Measurements from ENCODE around the gene CST9L.

CST9L gene

DNA sequence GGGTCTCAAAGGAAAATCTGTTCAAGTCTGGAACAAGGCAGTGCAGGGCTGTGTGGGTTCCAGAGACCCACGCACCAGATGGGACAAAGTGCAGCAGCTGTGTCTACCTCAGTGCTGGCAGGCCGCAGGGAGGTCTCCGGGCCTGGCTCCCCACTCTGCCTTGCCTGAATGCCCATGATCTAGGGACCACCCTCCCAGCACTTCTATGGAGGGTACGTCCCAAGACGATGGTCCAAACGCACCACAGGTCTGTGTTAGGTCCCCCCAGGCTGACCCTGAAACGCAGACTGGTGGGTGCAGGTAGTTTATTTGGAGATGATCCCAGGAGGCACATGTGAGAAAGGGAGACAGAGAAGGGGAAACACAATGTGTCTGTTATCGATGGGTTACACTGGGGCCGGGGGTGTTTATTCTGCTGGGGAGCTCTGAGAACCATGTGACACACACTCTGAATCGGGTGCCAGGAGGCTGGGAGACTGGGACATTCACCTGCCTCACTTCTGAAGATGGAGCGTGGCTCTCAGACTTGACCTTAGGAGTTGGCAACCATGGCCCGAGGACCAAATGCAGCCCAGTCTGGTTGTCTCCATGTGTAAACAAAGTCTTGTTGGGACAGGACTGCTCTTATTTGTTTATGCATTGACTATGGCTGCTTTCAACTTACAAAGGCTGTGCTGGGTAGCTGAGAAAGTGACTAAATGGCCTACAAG is 21.7 kb downstream of the CST9L start:
- H3K79me2 ChIP-seq (ENCODE audit: control insufficient read depth, insufficient read depth, low read length, unreplicated experiment), result no peaks in the 10 kb centered on the region

GRCh38 chr20:23544133-23544532 is 24.2 kb downstream of the CST9L start:
- H3K4me3 ChIP-seq (ENCODE audit: low read depth, low read length), result no peak overlapping the region
- H3K27ac ChIP-seq (ENCODE audit: low read depth, low read length), result no peak overlapping the region
- peaks cover 31% of the 10 kb centered on the region for H3K27me3 ChIP-seq (ENCODE audit: insufficient read depth, low read length)
- no peaks in the 10 kb centered on the region for H3K36me3 ChIP-seq (ENCODE audit: insufficient read depth, low read length)
- no peak overlapping the region for H2AFZ ChIP-seq (ENCODE audit: low read length, unreplicated experiment)
- no peaks in the 10 kb centered on the region for H3K4me1 ChIP-seq (ENCODE audit: control insufficient read depth, insufficient read depth, low read length, unreplicated experiment)
- H3K79me2 ChIP-seq (ENCODE audit: control insufficient read depth, insufficient read depth, low read length, unreplicated experiment), result no peaks in the 10 kb centered on the region

More for the DNA sequence above, 21.7 kb downstream of the CST9L start:
- H2AFZ ChIP-seq (ENCODE audit: low read length, unreplicated experiment), result no peak overlapping the region
- no peak overlapping the region for H3K4me3 ChIP-seq (ENCODE audit: low read depth, low read length)
- H3K4me1 ChIP-seq (ENCODE audit: control insufficient read depth, insufficient read depth, low read length, unreplicated experiment), result no peaks in the 10 kb centered on the region
- no peaks in the 10 kb centered on the region for H3K36me3 ChIP-seq (ENCODE audit: insufficient read depth, low read length)
- H3K27ac ChIP-seq (ENCODE audit: low read depth, low read length), result no peak overlapping the region
- H3K27me3 ChIP-seq (ENCODE audit: insufficient read depth, low read length), result peaks cover 48% of the 10 kb centered on the region

GRCh38 chr20:23542801-23543200 is 25.5 kb downstream of the CST9L start:
- Histone ChIP-seq H3K4me3 (ENCODE audit: low read depth, low read length) (no peak overlapping the region), H3K79me2 (ENCODE audit: control insufficient read depth, insufficient read depth, low read length, unreplicated experiment) (no peaks in the 10 kb centered on the region), H2AFZ (ENCODE audit: low read length, unreplicated experiment) (no peak overlapping the region)

GRCh38 chr20:23541776-23542175 is 26.5 kb downstream of the CST9L start:
- Histone ChIP-seq H2AFZ (ENCODE audit: low read length, unreplicated experiment) (no peak overlapping the region), H3K27me3 (ENCODE audit: insufficient read depth, low read length) (peaks cover 9% of the 10 kb centered on the region), H3K27ac (ENCODE audit: low read depth, low read length) (no peak overlapping the region), H3K36me3 (ENCODE audit: insufficient read depth, low read length) (no peaks in the 10 kb centered on the region), H3K4me1 (ENCODE audit: control insufficient read depth, insufficient read depth, low read length, unreplicated experiment) (no peaks in the 10 kb centered on the region), H3K4me3 (ENCODE audit: low read depth, low read length) (no peak overlapping the region), H3K79me2 (ENCODE audit: control insufficient read depth, insufficient read depth, low read length, unreplicated experiment) (no peaks in the 10 kb centered on the region)

More at GRCh38 chr20:23542801-23543200, 25.5 kb downstream of the CST9L start:
- Histone ChIP-seq H3K4me1 (ENCODE audit: control insufficient read depth, insufficient read depth, low read length, unreplicated experiment) (no peaks in the 10 kb centered on the region), H3K27me3 (ENCODE audit: insufficient read depth, low read length) (peaks cover 19% of the 10 kb centered on the region), H3K27ac (ENCODE audit: low read depth, low read length) (no peak overlapping the region), H3K36me3 (ENCODE audit: insufficient read depth, low read length) (no peaks in the 10 kb centered on the region)

DNA sequence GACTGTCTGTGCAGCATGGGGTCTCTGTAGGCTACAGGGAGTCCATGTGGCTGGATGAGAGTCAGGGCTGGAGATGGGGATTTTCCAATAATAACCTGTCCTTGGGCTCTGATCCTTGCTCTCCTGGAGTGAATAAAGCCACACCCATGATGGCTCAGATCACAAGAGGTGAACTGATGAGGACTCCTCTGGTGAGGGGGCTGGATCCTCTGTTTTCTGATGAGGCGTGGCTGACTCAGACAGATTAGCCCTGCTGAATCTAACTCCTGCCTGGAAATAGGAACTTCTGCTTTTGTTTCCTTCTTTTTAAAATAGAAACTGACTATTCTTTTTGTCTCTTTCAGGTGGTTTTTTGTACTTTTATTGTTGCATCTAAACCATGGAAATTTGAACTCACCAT is 27.0 kb downstream of the CST9L start:
- H3K4me3 ChIP-seq (ENCODE audit: low read depth, low read length), result no peak overlapping the region
- H3K79me2 ChIP-seq (ENCODE audit: control insufficient read depth, insufficient read depth, low read length, unreplicated experiment), result no peaks in the 10 kb centered on the region
- no peaks in the 10 kb centered on the region for H3K4me1 ChIP-seq (ENCODE audit: control insufficient read depth, insufficient read depth, low read length, unreplicated experiment)
- H2AFZ ChIP-seq (ENCODE audit: low read length, unreplicated experiment), result no peak overlapping the region
- H3K36me3 ChIP-seq (ENCODE audit: insufficient read depth, low read length), result no peaks in the 10 kb centered on the region
- H3K27ac ChIP-seq (ENCODE audit: low read depth, low read length), result no peak overlapping the region
- H3K27me3 ChIP-seq (ENCODE audit: insufficient read depth, low read length), result peaks cover 4% of the 10 kb centered on the region

- H2AFZ ChIP-seq (ENCODE audit: low read length, unreplicated experiment), result no peak overlapping the region
- H3K27me3 ChIP-seq (ENCODE audit: insufficient read depth, low read length), result peaks cover 1% of the 10 kb centered on the region
- no peak overlapping the region for H3K4me3 ChIP-seq (ENCODE audit: low read depth, low read length)
- H3K4me1 ChIP-seq (ENCODE audit: control insufficient read depth, insufficient read depth, low read length, unreplicated experiment), result no peaks in the 10 kb centered on the region
- H3K79me2 ChIP-seq (ENCODE audit: control insufficient read depth, insufficient read depth, low read length, unreplicated experiment), result no peaks in the 10 kb centered on the region
- H3K27ac ChIP-seq (ENCODE audit: low read depth, low read length), result no peak overlapping the region
- H3K36me3 ChIP-seq (ENCODE audit: insufficient read depth, low read length), result no peaks in the 10 kb centered on the region
Measured at GRCh38 chr20:23540624-23541023, 27.7 kb downstream of the CST9L start.

DNA sequence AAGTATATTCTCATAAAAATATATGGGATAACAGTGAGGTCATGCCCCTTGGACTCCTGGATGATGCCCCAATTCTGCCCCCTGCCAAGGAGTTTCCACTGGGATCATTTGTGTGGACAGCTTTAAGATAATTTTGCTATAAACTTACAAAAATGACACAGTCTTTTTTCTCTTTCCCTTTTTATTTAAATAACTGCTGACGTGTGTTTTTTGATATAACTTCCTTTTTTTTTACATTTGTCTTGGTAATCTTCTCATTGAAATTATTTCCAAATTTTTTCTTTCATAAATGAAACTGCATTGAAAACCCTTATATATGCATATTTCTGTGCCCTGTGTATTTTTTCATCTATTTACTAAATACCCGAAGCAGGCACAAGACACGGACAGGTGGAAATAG is 31.3 kb downstream of the CST9L start:
- Histone ChIP-seq H3K27me3 (ENCODE audit: insufficient read depth, low read length) (no peaks in the 10 kb centered on the region; the same call in 1 of the 2 replicates), H3K4me3 (ENCODE audit: low read depth, low read length) (no peak overlapping the region), H2AFZ (ENCODE audit: low read length, unreplicated experiment) (no peak overlapping the region), H3K79me2 (ENCODE audit: control insufficient read depth, insufficient read depth, low read length, unreplicated experiment) (no peaks in the 10 kb centered on the region), H3K36me3 (ENCODE audit: insufficient read depth, low read length) (no peaks in the 10 kb centered on the region), H3K4me1 (ENCODE audit: control insufficient read depth, insufficient read depth, low read length, unreplicated experiment) (no peaks in the 10 kb centered on the region), H3K27ac (ENCODE audit: low read depth, low read length) (no peak overlapping the region)

DNA sequence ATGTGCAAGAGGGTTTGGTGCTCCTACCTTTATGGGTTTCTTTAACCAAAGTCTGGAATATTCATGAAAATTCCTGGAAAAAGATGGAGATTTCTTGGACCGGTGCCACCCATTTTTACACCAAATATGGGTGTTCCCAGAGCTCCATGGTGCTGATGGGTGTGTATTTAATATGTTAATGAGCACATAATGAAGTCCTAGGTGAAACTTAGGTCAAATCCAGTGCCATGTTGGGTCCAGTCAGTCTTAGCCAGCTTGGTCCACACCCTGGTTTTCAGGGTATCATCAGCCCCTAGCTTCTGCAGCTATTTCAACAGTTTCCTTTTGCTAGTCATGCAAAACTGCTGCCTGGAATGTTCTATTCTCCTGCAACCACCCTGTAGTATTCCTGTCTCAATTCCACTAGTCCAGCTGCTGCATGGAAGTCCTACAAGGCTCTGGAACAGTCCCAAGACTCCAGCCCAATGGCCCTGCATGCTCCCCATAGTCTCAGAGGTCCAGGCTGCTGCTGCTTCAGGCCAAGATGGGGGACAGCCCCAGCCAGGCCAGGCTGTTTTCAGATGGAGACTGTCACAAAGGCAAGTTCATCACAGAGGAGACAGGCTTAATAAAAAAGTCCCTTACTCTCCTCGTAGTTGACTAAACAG is 31.8 kb downstream of the CST9L start:
- H3K4me1 ChIP-seq (ENCODE audit: control insufficient read depth, insufficient read depth, low read length, unreplicated experiment), result no peaks in the 10 kb centered on the region
- H3K36me3 ChIP-seq (ENCODE audit: insufficient read depth, low read length), result no peaks in the 10 kb centered on the region
- H3K4me3 ChIP-seq (ENCODE audit: low read depth, low read length), result no peak overlapping the region
- H3K27ac ChIP-seq (ENCODE audit: low read depth, low read length), result no peak overlapping the region
- H3K79me2 ChIP-seq (ENCODE audit: control insufficient read depth, insufficient read depth, low read length, unreplicated experiment), result no peaks in the 10 kb centered on the region
- no peak overlapping the region for H2AFZ ChIP-seq (ENCODE audit: low read length, unreplicated experiment)
- peaks cover 1% of the 10 kb centered on the region; the same call in 1 of the 2 replicates for H3K27me3 ChIP-seq (ENCODE audit: insufficient read depth, low read length)

GRCh38 chr20:23534801-23535593 is 33.3 kb downstream of the CST9L start:
- Histone ChIP-seq H2AFZ (ENCODE audit: low read length, unreplicated experiment) (no peak overlapping the region), H3K79me2 (ENCODE audit: control insufficient read depth, insufficient read depth, low read length, unreplicated experiment) (no peaks in the 10 kb centered on the region), H3K36me3 (ENCODE audit: insufficient read depth, low read length) (no peaks in the 10 kb centered on the region), H3K4me1 (ENCODE audit: control insufficient read depth, insufficient read depth, low read length, unreplicated experiment) (no peaks in the 10 kb centered on the region), H3K27me3 (ENCODE audit: insufficient read depth, low read length) (peaks cover 8% of the 10 kb centered on the region; the same call in 1 of the 2 replicates), H3K4me3 (ENCODE audit: low read depth, low read length) (no peak overlapping the region), H3K27ac (ENCODE audit: low read depth, low read length) (no peak overlapping the region)

- Histone ChIP-seq H3K27ac (ENCODE audit: low read depth, low read length) (no peak overlapping the region), H2AFZ (ENCODE audit: low read length, unreplicated experiment) (no peak overlapping the region), H3K4me3 (ENCODE audit: low read depth, low read length) (no peak overlapping the region), H3K27me3 (ENCODE audit: insufficient read depth, low read length) (peaks cover 8% of the 10 kb centered on the region; the same call in 1 of the 2 replicates), H3K36me3 (ENCODE audit: insufficient read depth, low read length) (no peaks in the 10 kb centered on the region), H3K4me1 (ENCODE audit: control insufficient read depth, insufficient read depth, low read length, unreplicated experiment) (no peaks in the 10 kb centered on the region), H3K79me2 (ENCODE audit: control insufficient read depth, insufficient read depth, low read length, unreplicated experiment) (no peaks in the 10 kb centered on the region)
Measured at GRCh38 chr20:23533161-23533560, 35.1 kb downstream of the CST9L start.
